Upper lobe of right lung (tissue), 1 donor: ENCODE measurements around the gene KDM2B. TPM values are rescaled to one million over a fixed set of nuclear protein-coding genes. Genes with fewer than 3 reads are reported as not detected.
"Not testable (repeated sequence)": the region's sequence is repeated elsewhere in the genome, so short reads cannot be mapped to it uniquely, and the experiment has no call there.

ENCODE experiments used
- ATAC-seq: fragments of 200-7000 bp; cut with Tn5 transposase; one replicate; pipeline ENCODE4 v1.9.1; 2020; ENCODE audit warnings: mild to moderate bottlenecking, moderate library complexity
- DNase-seq: peaks from one replicate; pipeline ENCODE4 v3.0.0-alpha.2; 2020
- H3K27ac ChIP-seq: fragments of 200-600 bp; one replicate; pipeline ENCODE4 v1.8.0; 2022
- H3K27me3 ChIP-seq: fragments of 200-600 bp; one replicate; pipeline ENCODE4 v1.8.0; 2022; ENCODE audit warnings: mild to moderate bottlenecking
- H3K36me3 ChIP-seq: fragments of 200-600 bp; one replicate; pipeline ENCODE4 v1.8.0; 2022
- H3K4me1 ChIP-seq: fragments of 200-600 bp; one replicate; pipeline ENCODE4 v1.8.0; 2022
- H3K4me3 ChIP-seq: fragments of 200-600 bp; one replicate; pipeline ENCODE4 v1.8.0; 2022; ENCODE audit warnings: mild to moderate bottlenecking
- H3K9me3 ChIP-seq: fragments of 200-600 bp; one replicate; pipeline ENCODE4 v1.8.0; 2022
- CTCF ChIP-seq: fragments of 200-600 bp; IDR thresholded peaks from one replicate; pipeline ENCODE4 v1.8.0; 2022; ENCODE audit warnings: antibody characterized with exemption
- intact Hi-C: fragments of 100-400 bp; cut with DNase I; formaldehyde crosslinking; loops from one replicate; pipeline ENCODE4 v1.11.0; 2022
- total RNA-seq: library from RNA; stranded (reverse); fragmentation: NEBNext Ultra II Directional; extraction: Animal tissue kit (Norgen Biotek cat#: 25700); gene quantifications from one replicate; pipeline ENCODE4 v1.2.1, GENCODE V29; 2021
- donor health status: DM: no; HTN: yes; CAD: no; lungs with severe emphysema.

Gene KDM2B
- total RNA-seq, 1 donor from 2014 or later: 35.4 TPM

- DNase-seq: no peak
- no peak for ATAC-seq
- H3K27ac ChIP-seq: no peak overlapping the region
- TF ChIP-seq CTCF: no peak
- no peaks in the 10 kb centered on the region for H3K36me3 ChIP-seq
- H3K4me1 ChIP-seq: no peaks in the 10 kb centered on the region
- no peaks in the 10 kb centered on the region for H3K9me3 ChIP-seq
- no peaks in the 10 kb centered on the region for H3K27me3 ChIP-seq
- H3K4me3 ChIP-seq: no peak overlapping the region
- intact Hi-C loops: no loop called here
Observed at GRCh38 chr12:121596526-121596925, 15.7 kb upstream of the KDM2B start.

GRCh38 chr12:121595520-121595919 is 14.7 kb upstream of the KDM2B start:
- Histone ChIP-seq H3K9me3 (no peaks in the 10 kb centered on the region), H3K4me3 (no peak overlapping the region), H3K36me3 (no peaks in the 10 kb centered on the region), H3K4me1 (peaks cover 7% of the 10 kb centered on the region), H3K27me3 (no peaks in the 10 kb centered on the region), H3K27ac (no peak overlapping the region)
- ATAC-seq (no peak), DNase-seq (no peak)
- no peak for TF ChIP-seq CTCF
- intact Hi-C loops: no loop called here

- Histone ChIP-seq H3K9me3 (no peaks in the 10 kb centered on the region), H3K4me3 (no peak overlapping the region), H3K4me1 (peaks cover 10% of the 10 kb centered on the region), H3K27me3 (no peaks in the 10 kb centered on the region), H3K36me3 (no peaks in the 10 kb centered on the region), H3K27ac (no peak overlapping the region)
- TF ChIP-seq CTCF: no peak
- DNase-seq (no peak), ATAC-seq (no peak)
- intact Hi-C loops: no loop called here
Observed at GRCh38 chr12:121592320-121592719, 11.5 kb upstream of the KDM2B start.

- peak overlapping the region; percentile 74 for H3K27ac ChIP-seq
- intact Hi-C loops: no loop called here
- H3K4me1 ChIP-seq: peaks cover 10% of the 10 kb centered on the region
- no peak for TF ChIP-seq CTCF
- peak overlapping the region; percentile 48 for H3K4me3 ChIP-seq
- no peaks in the 10 kb centered on the region for H3K27me3 ChIP-seq
- H3K9me3 ChIP-seq: no peaks in the 10 kb centered on the region
- no peak for DNase-seq
- ATAC-seq: peak; percentile 37
- H3K36me3 ChIP-seq: no peaks in the 10 kb centered on the region
Observed at GRCh38 chr12:121590476-121591143, 9.8 kb upstream of the KDM2B start.

- H3K9me3 ChIP-seq, H3K27ac ChIP-seq, DNase-seq, H3K4me3 ChIP-seq, intact Hi-C loops, H3K27me3 ChIP-seq, H3K36me3 ChIP-seq, ATAC-seq: not testable (repeated sequence)
- peaks cover 23% of the 10 kb centered on the region for H3K4me1 ChIP-seq
Observed at GRCh38 chr12:121584885-121585284, 4.1 kb upstream of the KDM2B start.

- H3K9me3 ChIP-seq, H3K27me3 ChIP-seq, H3K4me3 ChIP-seq, DNase-seq, H3K36me3 ChIP-seq, H3K27ac ChIP-seq, ATAC-seq, intact Hi-C loops: not testable (repeated sequence)
- peaks cover 31% of the 10 kb centered on the region for H3K4me1 ChIP-seq
Observed at GRCh38 chr12:121583334-121583661, 2.5 kb upstream of the KDM2B start.
